Muscle of arm (tissue), 12 donors: ENCODE measurements around the gene TNFRSF25. TPM values are rescaled to one million over a fixed set of nuclear protein-coding genes. Genes with fewer than 3 reads are reported as not detected.
"Not testable (repeated sequence)": the region's sequence is repeated elsewhere in the genome, so short reads cannot be mapped to it uniquely, and the experiment has no call there.

Experiments
- DNase-seq: peaks from one replicate; pipeline ENCODE4 v3.0.0-alpha.2; 2013
- polyA plus RNA-seq, 12 donors: library from polyadenylated mRNA; unstranded; fragments of 120-200 nt; gene quantifications; one replicate each; pipeline ENCODE4 v1.2.1, GENCODE V29; 2013; ENCODE audit not compliant: insufficient read length in 12 of 12

TNFRSF25 gene
- polyA plus RNA-seq, 12 donors = 4.6 to 57.6 (median 8.7) TPM; not detected in 1

DNA sequence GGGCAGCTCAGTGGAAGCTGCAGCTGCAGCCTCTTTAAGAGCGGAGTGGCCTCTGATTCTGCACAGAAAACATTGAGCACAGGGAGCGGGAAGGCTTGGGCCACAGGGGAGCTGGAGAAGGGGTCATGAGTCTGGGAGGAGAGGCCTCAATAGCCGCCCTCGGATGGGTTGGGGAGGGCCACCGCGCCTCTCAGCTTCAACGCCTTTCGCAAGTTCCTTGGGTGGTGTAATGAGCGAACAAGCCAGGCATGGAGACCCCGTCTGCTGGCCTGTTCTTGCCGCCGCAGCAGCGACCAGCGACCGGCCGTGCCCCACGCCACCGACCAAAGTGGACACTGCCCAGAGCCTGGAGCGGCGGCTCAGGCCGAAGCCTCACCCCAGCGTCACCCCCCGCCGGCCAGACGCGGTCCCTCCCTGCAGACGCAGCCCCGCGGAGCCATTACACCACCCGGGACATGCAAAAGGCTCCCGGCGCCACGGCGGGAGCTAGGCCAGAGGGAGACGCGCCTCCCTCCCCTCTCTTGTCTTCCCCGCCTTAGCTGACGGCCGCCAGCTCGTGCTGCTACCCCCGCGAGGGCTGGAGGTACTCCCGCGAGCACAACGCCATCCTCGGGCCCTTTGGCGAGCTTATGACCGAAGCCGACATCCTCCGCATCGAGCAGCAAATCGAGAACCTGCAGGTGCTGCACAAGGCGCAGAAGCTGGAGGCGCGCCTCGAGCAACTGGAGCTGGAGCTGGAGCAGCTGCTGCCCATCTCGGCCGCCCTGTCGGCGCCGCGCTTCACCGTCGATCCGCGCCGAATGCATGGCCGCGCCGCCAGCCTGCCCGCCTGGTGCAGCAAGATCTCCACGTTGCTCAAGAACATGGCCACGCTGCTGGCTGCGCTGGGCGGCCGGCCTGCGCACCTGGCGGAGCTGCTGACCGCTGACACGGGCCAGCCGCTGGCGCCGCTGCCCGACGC lies 11.8 kb downstream of the TNFRSF25 start:
- not testable (repeated sequence) for DNase-seq

DNA sequence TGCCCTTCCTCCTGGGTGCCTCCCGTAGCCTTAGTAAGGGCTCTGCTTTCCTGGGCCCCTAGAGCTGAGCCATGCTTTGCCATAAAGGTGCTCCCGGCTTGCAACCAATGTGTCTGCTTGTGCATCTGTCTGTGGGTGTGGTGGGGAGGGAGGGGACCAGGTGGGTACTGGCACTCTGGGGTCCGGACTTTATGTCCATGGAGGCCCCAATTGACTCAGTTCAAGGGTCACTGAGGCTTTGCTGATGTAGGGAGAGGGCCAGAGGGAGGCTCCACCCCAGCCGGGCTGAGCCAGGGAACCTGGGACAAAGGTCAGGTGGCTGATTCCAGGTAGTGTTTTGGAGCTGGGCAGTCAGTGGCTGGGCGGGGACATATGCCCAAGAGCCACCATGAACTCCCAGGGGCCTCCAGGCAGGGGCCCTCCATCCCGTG lies 15.0 kb downstream of the TNFRSF25 start:
- no peak for DNase-seq

DNA sequence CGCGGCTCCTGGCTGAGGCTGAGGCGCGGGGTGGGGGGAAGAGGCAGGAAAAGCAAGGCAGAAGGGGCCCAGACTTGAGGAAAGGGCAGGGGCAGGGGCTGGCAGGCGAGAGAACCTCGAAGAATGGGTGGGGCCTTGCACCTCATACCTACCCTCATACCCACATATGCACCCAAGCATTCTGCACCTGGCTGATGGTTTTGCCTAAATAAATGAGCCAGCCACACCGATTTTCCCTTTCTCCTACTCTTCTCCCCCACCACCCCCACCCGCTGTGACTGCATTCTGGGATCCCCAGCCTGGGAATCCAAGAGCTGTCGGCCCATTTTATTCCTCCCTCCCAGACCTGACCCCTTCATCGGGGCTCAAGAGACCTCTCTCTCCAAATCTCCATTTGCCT lies 15.5 kb downstream of the TNFRSF25 start:
- DNase-seq = not testable (repeated sequence)

DNA sequence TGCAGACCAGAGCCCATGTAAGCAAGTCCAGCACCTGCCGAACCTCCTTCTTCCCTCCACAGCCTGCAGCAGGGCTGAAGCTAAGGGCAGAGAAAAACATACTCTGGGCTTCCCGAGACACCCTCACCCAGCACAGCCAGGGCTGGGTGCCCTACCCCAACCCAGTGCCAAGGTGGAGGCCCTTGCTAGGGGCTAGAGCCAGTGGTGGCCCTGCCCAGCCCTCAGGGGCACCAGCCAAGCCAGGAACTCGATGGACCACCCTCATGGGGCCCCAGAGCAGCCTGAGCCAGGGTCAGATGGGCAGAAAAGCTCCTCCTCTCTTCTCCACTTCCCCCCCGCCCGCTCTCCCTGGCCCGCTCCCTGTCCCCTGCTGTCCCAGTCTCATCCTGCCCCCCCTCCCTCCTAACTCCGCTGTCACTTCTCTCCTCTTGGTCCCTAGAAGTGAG lies 15.9 kb downstream of the TNFRSF25 start:
- no peak for DNase-seq

DNA sequence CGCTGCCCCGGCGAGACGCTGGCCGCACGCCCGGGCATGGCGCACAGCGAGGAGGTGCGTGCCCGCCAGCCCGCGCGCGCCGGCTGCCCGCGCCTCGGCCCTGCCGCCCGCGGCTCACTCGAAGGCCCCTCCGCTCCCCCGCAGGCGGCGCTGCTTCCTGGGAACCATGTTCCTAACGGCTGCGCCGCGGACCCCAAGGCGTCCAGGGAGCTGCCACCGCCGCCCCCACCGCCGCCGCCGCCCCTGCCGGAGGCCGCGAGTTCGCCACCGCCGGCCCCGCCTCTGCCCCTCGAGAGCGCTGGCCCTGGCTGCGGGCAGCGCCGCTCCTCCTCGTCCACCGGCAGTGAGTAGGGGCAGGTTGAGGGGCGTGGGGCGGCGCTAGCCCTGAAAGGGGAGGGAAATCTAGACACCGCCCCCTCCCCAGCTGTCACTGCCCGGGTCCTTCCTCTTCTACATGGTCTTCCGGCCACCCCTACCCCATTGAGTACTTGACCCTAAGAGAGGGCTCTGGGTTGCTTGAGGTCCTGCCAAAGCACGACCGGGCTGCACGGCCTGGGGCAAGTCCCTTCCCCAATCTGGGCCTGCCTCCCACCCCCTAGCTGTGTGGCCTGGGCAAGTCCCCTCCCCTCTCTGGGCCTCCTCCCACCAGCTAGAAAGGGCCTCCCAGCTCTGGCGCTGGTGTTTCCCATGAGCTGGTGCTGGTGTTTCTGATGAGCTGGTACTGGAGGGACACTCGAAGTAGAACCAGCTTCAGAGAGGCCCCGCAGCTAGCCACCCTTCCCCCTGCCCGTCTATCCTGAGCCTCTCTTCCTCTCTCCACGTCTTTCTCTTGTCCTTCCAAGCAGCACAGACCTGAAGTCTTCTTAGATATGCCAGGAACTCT lies 17.0 kb downstream of the TNFRSF25 start:
- DNase-seq = no peak

DNA sequence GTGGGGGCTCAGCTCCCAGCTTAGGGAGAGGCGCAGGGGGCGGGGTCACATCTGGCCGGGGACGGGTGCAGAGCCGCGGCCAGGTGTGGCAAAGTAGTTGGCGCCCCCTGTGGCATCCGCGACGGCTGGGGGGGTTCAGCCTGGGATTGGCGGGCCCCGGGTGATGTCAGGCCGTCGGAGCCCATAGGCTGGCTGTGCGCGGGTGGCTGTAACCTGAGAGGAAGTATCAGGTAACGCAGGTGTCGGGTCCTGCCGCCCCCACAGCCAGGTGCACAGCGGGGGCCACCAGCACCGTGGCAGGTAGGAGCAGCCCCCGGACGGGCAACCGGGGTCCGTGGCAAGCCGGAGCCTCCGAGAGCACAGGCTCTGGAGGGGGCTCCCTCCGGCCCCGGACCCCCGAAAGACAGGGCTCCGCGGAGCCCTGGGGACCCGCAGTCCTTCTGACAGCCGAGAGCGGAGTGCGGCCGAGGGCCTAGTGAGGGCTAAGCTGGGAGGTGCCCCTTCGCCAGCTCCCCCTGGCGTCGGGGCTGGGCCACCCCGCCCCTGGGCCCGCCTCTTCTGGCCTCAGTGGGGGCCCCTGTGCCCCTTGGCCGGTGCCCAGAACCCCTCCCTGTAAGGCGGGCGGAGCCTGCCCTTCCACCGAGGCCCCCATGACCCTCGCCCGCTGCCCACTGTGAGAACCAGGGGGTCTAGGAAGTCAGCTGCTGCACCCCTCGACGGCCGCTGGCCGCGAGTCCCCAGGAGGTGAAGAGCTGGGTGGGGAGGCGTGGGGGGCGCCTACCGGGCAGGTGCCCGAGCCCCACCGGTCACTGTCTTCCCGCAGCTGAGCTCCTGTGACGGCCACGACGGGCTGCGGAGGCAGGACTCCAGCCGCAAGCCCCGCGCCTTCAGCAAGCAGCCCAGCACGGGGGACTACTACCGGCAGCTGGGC lies 17.9 kb downstream of the TNFRSF25 start:
- no peak for DNase-seq

DNA sequence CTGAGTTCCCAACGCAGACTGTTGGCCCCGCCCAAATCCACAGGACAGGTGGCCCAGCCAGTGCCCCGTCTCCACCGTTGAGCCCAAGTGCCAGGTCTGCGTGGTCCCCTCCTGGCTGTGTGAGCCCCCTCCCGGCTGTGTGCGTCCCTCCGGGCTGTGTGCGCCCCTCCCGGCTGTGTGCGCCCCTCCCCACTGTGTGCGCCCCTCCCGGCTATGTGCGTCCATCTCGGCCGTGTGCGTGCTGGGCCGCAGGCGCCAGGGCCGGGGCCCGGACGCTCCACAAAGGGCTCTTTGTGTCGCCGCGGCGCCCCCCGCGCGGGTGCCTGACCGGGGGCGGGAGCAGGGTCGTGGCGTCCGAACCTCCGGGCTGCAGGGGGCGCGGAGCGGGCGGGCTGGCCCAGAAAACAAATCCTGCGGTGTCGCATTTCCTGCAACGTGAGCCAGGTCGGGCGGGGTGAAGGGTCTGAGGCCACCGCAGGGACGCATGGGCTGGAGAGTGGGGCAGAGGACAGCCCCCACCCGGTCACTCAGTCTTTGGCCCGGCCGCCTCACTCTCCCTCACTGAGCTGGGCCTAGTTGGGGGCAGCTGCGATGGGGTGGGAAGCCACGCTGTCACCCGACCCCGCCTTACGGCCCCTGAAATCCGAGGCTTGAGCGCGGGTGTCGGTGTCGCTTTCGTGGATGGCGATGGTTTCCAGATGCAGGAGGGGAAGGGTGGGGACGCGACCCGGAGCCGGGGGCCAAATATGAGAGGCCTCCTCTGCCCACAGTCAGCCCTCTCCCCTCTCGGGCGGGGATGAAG lies 18.8 kb downstream of the TNFRSF25 start:
- no peak for DNase-seq

DNA sequence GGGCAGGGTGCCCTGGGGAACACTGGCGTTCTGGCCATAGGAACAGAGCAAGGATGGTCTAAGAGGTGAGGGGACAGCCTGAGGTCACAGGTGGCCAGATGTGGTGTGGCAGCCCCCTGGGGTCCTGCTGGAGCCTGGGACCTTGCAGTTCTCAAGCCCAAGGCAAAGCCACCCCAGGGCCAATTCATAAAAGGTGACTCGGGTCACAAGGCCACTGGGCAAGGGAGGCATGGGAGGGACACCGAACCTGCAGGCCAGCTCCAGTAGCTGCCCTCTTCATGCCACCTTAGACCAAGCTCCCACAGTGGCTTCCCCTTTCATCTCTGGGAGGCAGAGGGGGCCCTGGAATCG lies 19.3 kb downstream of the TNFRSF25 start:
- DNase-seq = no peak

DNA sequence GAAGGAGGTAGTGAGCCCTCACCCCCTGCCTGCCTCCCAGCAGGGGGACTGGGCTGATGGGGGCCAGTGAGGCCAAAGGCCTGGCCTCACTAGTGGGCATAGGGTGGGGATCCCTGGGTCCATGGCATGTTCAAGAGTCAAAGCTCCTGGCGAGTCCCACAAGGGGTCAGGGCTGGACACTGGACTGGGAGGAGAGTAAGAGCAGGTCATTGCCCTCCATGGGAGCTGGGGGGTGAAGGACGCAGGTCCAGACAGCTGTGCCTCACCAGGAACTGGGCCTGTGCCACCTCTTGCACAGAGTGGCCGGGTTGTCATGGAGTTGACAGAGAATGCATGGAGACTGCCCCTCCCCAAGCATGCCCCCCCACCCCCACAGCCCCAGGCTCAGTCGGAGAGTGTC lies 20.0 kb downstream of the TNFRSF25 start:
- not testable (repeated sequence) for DNase-seq

DNA sequence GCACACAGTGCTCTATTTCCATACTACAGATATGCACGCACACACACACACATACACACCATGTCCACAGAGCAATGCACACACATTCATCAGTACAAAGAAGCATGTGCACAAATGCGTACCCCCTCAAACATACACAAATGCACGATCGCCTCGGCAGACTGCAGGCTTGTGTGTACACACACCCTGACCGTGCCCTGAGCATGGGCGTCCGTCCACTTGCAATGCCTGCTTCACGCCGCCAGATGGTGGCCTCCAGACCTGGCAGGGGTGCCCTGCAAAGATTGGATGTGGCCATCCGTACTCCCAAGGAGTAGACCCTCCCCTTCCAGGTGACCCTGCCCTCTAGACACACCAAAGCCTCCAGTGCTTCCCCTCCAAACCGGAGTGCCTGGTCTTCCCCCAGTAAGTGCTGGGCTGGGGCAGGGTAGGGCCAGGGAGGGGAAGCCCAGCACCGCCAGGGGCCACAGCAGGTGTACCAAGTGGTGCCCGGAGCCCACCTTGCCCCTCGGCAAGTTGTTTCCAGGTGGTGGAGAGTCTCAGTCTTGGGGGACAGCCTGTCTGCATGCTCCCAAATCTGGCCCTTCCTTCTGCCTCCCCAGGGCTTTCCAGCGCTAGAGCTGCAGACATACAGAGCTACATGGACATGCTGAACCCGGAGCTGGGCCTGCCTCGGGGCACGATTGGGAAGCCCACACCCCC lies 20.8 kb downstream of the TNFRSF25 start:
- no peak for DNase-seq

DNA sequence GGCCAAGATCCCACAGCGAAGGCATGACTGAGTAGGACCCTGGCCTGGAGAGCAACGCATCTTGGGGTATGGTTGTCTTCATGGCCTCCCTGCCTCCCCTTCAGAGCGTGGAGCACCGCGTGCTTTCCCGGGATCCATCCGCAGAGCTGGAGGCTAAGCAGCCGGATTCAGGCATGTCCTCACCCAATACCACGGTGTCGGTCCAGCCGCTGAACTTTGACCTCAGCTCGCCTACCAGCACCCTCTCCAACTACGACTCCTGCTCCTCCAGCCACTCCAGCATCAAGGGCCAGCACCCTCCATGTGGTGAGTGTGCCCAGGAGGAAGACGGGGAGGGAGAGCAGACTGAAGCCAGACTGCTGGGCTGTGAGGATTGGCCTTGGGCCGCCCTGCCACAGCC lies 21.6 kb downstream of the TNFRSF25 start:
- DNase-seq = no peak

DNA sequence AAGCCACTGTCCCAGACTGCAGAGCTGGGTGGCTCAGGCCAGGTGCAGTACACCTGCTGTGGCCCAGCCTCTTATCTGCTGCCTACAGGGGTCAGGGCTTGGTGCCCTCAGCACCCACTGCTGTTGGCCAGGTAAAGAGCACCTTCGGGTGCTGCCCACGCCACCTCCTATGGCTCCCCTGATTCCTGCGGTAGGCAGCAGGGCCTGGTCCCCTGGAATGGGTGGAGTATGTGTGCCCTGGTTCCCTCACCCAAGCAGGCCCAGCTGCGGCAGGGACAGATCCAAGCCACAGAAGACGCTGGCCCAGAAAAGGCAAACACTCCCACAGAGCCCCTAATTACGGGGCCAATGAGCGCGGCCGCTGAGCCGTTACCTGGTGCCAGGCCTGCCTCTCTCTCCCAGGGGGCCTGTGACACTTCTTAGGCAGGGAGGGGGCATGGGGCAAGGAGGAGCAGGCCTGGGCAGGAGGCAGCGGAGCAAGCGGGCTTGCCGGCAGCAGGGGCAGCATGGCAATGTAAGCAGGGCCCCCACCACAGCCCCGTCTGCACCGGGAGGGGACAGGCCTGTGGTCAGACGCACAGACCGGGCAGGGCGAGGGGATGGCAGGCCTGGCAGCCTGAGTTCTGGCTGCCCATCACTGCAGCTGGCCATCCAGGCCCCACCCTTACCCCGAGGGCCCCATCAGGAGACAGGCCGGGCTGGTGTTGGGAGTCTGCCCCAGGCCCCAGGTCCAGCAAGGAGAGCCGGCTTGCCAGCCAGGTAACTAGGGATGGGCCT lies 22.4 kb downstream of the TNFRSF25 start:
- no peak for DNase-seq

DNA sequence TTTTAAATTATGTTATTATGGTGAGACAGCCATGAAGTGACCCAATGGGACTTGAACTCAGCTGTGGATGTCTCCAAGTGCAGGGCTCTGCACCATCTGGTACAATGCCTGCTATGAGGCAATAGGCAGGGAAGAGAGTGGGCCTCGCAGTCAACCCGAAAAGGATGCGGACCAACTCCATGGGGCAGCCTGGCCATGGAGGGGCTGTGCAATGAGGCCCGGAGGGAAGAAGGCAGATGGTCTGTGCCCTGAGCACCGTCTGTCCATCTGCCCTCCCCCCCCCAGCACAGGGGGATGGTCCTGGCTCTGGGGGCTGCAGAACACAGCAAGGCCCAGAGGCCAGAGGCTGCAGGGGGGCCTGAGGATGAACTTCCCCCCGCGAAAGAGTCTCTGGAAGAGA lies 24.4 kb downstream of the TNFRSF25 start:
- no peak for DNase-seq

DNA sequence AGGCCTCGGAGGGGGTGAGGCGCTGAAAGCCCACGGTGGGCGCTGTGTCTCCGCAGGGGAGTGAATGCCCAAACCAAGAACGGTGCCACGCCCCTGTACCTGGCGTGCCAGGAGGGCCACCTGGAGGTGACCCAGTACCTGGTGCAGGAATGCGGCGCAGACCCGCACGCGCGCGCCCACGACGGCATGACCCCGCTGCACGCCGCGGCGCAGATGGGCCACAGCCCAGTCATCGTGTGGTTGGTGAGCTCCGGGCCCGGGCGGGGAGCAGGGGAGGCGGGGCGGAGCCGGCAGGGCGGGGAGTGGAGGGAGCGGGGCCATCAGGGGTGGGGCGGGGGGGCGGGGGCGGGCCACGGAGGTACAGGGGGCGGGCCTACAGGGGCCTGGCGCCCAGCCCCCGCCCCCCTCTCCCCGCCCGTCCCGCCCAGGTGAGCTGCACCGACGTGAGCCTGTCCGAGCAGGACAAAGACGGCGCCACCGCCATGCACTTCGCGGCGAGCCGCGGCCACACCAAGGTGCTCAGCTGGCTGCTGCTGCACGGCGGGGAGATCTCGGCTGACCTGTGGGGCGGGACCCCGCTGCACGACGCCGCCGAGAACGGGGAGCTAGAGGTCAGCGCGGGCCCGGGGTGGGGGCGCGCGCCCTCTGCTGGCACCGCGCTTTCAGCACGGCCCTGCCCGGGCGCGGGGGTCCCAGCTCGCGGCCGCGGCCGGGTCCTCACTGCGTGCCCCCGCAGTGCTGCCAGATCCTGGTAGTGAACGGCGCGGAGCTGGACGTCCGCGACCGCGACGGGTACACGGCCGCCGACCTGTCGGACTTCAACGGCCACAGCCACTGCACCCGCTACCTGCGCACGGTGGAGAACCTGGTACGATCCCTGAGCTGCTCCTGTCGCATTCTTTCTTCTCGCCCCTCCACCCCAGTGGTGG lies 25.5 kb downstream of the TNFRSF25 start:
- DNase-seq = no peak

DNA sequence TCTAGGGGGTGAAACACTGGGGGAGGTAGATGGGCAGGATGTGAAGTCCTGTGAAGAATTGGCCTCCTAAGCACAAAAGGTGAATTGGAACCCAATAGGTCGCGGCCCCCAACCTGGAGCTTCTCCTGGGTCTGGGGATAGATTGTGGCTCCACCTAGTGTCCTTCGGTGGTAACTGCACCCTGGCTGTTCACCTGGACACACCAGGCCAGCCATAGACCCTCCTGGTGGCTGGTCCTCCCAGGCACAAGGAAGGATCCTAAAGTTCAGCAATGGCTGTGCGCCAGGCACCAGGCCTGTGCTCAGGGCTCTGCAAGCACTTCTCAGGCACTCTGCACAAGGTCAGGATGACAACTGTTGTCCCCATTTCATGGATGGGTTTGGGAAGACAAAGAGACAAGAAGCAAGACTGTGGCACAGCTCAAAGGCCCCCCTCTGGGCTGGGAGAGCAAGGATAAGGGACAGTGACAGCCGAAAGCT lies 27.9 kb downstream of the TNFRSF25 start:
- DNase-seq = peak; percentile 51

DNA sequence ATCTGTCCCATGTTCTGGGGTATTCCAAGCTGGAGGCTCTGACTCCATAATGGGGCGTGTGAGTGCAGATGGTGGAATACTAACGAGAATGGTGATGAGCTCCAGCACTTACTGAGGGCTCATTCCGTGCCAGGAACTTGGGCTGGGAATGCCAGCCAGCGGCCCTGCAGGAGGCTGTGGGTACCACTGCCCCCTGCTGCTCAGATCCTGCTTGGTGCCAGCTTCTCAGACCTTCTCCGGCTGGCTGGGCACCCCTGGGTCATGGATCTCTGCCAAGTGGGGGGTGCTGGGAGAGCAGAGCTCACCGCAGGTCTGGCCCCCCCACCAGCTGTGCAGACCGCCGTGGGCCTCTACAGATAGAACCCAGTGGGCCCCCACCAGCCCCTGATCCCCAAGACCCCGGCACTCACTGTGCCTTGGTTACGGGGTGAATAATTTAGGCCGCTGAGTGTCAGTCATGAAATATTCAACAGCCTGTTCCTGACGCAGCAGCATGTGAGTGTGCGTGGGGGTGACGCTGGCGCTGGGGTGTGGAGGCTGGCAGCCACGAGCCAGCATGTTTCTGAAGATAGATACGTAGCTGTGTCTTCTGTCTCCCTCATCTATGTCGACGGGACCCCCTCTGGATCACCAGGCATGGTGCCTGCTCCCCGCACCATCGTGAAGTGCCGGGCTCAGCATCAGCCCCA lies 28.8 kb downstream of the TNFRSF25 start:
- DNase-seq = not testable (repeated sequence)

DNA sequence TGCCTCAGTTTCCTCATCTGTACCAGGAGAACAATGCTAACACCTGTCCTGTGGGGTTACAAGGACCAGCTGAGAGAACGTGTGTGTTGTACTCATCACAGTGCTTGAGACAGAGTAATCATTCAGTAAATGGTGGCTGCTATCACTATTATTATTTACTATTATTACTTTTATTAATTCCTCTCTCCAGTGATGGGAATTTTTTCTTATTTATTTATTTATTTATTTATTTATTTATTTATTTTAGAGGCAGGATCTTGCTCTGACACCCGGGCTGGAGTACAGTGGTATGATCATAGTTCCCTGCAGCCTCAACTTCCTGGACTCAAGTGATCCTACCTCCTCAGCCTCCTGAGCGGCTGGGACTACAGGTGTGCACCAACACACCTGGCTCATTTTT lies 29.7 kb downstream of the TNFRSF25 start:
- DNase-seq = not testable (repeated sequence)
